SK-N-SH (cell line): ENCODE measurements around the gene SPATA31D4. TPM values are rescaled to one million over a fixed set of nuclear protein-coding genes. Genes with fewer than 3 reads are reported as not detected.

Experiments
- CTCF ChIA-PET: fragments of 300-600, 350-600 bp; formaldehyde crosslinking; extraction: SDS; loops from one replicate; lab custom pipeline; 2021; lab: Yijun Ruan, JAX
- POLR2A ChIA-PET: fragments of 350-600 bp; sonication (Branson Sonifier 250); formaldehyde crosslinking; extraction: SDS; loops from one replicate; lab custom pipeline; 2020; ENCODE audit warnings: antibody characterized with exemption, inconsistent platforms; lab: Yijun Ruan, JAX
- DNase-seq: peaks from one replicate; pipeline ENCODE4 v3.0.0; 2012
- H2AFZ ChIP-seq: fragments of 200-600 bp; sonication (generic); 2 replicates; pipeline ENCODE4 v1.8.1; 2016; ENCODE audit warnings: antibody characterized with exemption, mild to moderate bottlenecking, low read depth
- H3F3A ChIP-seq: fragments of 200-600 bp; sonication (generic); replicated peaks from 2 replicates; pipeline ENCODE3; 2016; ENCODE audit warnings: antibody characterized with exemption, mild to moderate bottlenecking; ENCODE audit not compliant: insufficient read depth
- H3K27ac ChIP-seq, 2 experiments: fragments of 200-500 bp in 1 of 2; fragments of 200-600 bp in 1 of 2; sonication (Bioruptor generic) in 1 of 2; sonication (generic), shearing (Covaris generic) in 1 of 2; 2 replicates each; pipeline versions ENCODE4 v1.5.1 to v1.6.1; 2014 to 2016; ENCODE audit warnings: low read depth in 2 of 2, inconsistent platforms in 1 of 2, low read length in 1 of 2, mild to moderate bottlenecking in 1 of 2, mixed read lengths in 1 of 2
- H3K27me3 ChIP-seq: fragments of 200-600 bp; sonication (generic), shearing (Covaris generic); 2 replicates; pipeline ENCODE4 v1.6.1; 2016; ENCODE audit warnings: mixed run types; ENCODE audit not compliant: insufficient read depth
- H3K36me3 ChIP-seq, 2 experiments: fragments of 200-500 bp in 1 of 2; fragments of 200-600 bp in 1 of 2; sonication (Bioruptor generic) in 1 of 2; sonication (generic) in 1 of 2; replicated peaks in 1 of 2; 2 replicates each; pipeline versions ENCODE3 to v1.5.1; 2014 to 2016; ENCODE audit warnings: low read length in 1 of 2, mild to moderate bottlenecking in 1 of 2; ENCODE audit not compliant: insufficient read depth in 2 of 2, control insufficient read depth in 1 of 2
- H3K4me1 ChIP-seq, 2 experiments: fragments of 200-500 bp in 1 of 2; fragments of 200-600 bp in 1 of 2; sonication (Bioruptor generic) in 1 of 2; sonication (generic), shearing (Covaris generic) in 1 of 2; 2 replicates each; pipeline versions ENCODE4 v1.5.1 to v1.6.1; 2014 to 2016; ENCODE audit warnings: low read depth in 1 of 2, low read length in 1 of 2, mixed run types in 1 of 2; ENCODE audit not compliant: insufficient read depth in 2 of 2, control insufficient read depth in 1 of 2
- H3K4me2 ChIP-seq: fragments of 200-600 bp; sonication (generic), shearing (Covaris generic); 2 replicates; pipeline ENCODE4 v1.6.1; 2017; ENCODE audit warnings: mixed run types
- H3K4me3 ChIP-seq, 2 experiments: fragments of 200-500 bp in 1 of 2; fragments of 200-600 bp in 1 of 2; sonication (Bioruptor generic) in 1 of 2; sonication (generic), shearing (Covaris generic) in 1 of 2; 2 replicates each; pipeline versions ENCODE4 v1.5.1 to v1.8.1; 2014 to 2016; ENCODE audit warnings: low read depth in 2 of 2, inconsistent platforms in 1 of 2, low read length in 1 of 2, mild to moderate bottlenecking in 1 of 2, mixed read lengths in 1 of 2, moderate library complexity in 1 of 2
- H3K79me2 ChIP-seq: fragments of 200-600 bp; sonication (generic); 2 replicates; pipeline ENCODE4 v1.8.1; 2017; ENCODE audit warnings: mild to moderate bottlenecking; ENCODE audit not compliant: insufficient read depth
- H3K9ac ChIP-seq: fragments of 200-600 bp; sonication (generic); 2 replicates; pipeline ENCODE4 v1.6.1; 2017; ENCODE audit warnings: mixed run types
- H3K9me2 ChIP-seq: fragments of 200-600 bp; sonication (generic); 2 replicates; pipeline ENCODE4 v1.6.1; 2017; ENCODE audit warnings: mixed run types
- H3K9me3 ChIP-seq: fragments of 200-600 bp; sonication (generic); 2 replicates; pipeline ENCODE4 v1.6.1; 2017; ENCODE audit warnings: mixed run types, mild to moderate bottlenecking, moderate library complexity
- H4K20me1 ChIP-seq: fragments of 200-600 bp; sonication (generic); 2 replicates; pipeline ENCODE4 v1.6.1; 2017; ENCODE audit warnings: mild to moderate bottlenecking, mixed run types; ENCODE audit not compliant: insufficient read depth
- ELF1 ChIP-seq: IDR thresholded peaks from 2 replicates; pipeline ENCODE4 v1.4.0; 2012
- EP300 ChIP-seq, 2 experiments: IDR thresholded peaks; 2 replicates each; pipeline versions ENCODE4 v1.4.0 to v1.6.1; 2012; ENCODE audit warnings: borderline replicate concordance in 1 of 2, low read depth in 1 of 2, low read length in 1 of 2
- EZH2phosphoT487 ChIP-seq: fragments of 200-600 bp; sonication (generic); IDR thresholded peaks from 2 replicates; pipeline ENCODE4 v1.6.1; 2017; ENCODE audit warnings: low read depth, mixed run types, mild to moderate bottlenecking, antibody characterized with exemption, moderate library complexity, borderline replicate concordance
- FOSL2 ChIP-seq: IDR thresholded peaks from 2 replicates; pipeline ENCODE4 v1.4.0; 2012; ENCODE audit warnings: low read depth, mild to moderate bottlenecking, moderate library complexity, borderline replicate concordance
- FOXJ3 ChIP-seq: sonication (generic); formaldehyde crosslinking; IDR thresholded peaks from 2 replicates; pipeline ENCODE4 v1.5.1; 2020; ENCODE audit warnings: mild to moderate bottlenecking, missing genetic modification reagents
- FOXM1 ChIP-seq: IDR thresholded peaks from 2 replicates; pipeline ENCODE4 v1.4.0; 2012; ENCODE audit warnings: low read depth, mild to moderate bottlenecking
- GABPA ChIP-seq: IDR thresholded peaks from 2 replicates; pipeline ENCODE4 v1.4.0; 2012; ENCODE audit warnings: low read depth, mild to moderate bottlenecking
- GATA2 ChIP-seq: sonication (generic); formaldehyde crosslinking; IDR thresholded peaks from 2 replicates; pipeline ENCODE4 v1.5.0; 2020; ENCODE audit warnings: mild to moderate bottlenecking, missing genetic modification reagents
- IRF3 ChIP-seq: fragments of 150-350 bp; IDR thresholded peaks from 2 replicates; pipeline ENCODE4 v1.6.1; 2016; ENCODE audit warnings: mild to moderate bottlenecking, low read depth, low read length
- JUND ChIP-seq: IDR thresholded peaks from 2 replicates; pipeline ENCODE4 v1.4.0; 2012
- MAX ChIP-seq: IDR thresholded peaks from 2 replicates; pipeline ENCODE4 v1.4.0; 2012; ENCODE audit warnings: low read depth
- MEF2A ChIP-seq: IDR thresholded peaks from 2 replicates; pipeline ENCODE4 v1.4.0; 2012; ENCODE audit warnings: low read depth, borderline replicate concordance
- MXI1 ChIP-seq: IDR thresholded peaks from 2 replicates; pipeline ENCODE4 v1.6.1; 2012; ENCODE audit warnings: mild to moderate bottlenecking, low read depth, low read length, improper control_type of control experiment
- NFIC ChIP-seq: IDR thresholded peaks from 2 replicates; pipeline ENCODE4 v1.4.0; 2012; ENCODE audit warnings: borderline replicate concordance
- NRF1 ChIP-seq: IDR thresholded peaks from 2 replicates; pipeline ENCODE4 v1.6.1; 2012; ENCODE audit warnings: low read depth, mild to moderate bottlenecking, low read length
- POLR2AphosphoS5 ChIP-seq: IDR thresholded peaks from 2 replicates; pipeline ENCODE4 v1.6.1; 2012; ENCODE audit warnings: low read depth, low read length
- RFX5 ChIP-seq: IDR thresholded peaks from 2 replicates; pipeline ENCODE4 v1.6.1; 2012; ENCODE audit warnings: mild to moderate bottlenecking, improper control_type of control experiment, low read length
- TAF1 ChIP-seq: IDR thresholded peaks from 2 replicates; pipeline ENCODE4 v1.6.1; 2012; ENCODE audit warnings: low read depth, mild to moderate bottlenecking, low read length, moderate library complexity, borderline replicate concordance
- TCF12 ChIP-seq: IDR thresholded peaks from 2 replicates; pipeline ENCODE4 v1.4.0; 2012
- TEAD4 ChIP-seq: IDR thresholded peaks from 2 replicates; pipeline ENCODE4 v1.4.0; 2012; ENCODE audit warnings: mild to moderate bottlenecking, borderline replicate concordance; ENCODE audit not compliant: insufficient read depth
- USF2 ChIP-seq: fragments of 150-350 bp; IDR thresholded peaks from 2 replicates; pipeline ENCODE4 v1.6.1; 2017; ENCODE audit warnings: antibody characterized with exemption, low read length, low read depth, borderline replicate concordance
- WGBS: methylation state at CpG from one replicate; pipeline ENCODE4 v1.1.6; 2017; ENCODE audit warnings: low lambda C conversion rate; 5-methylcytosine and 5-hydroxymethylcytosine counted together
- polyA plus RNA-seq, 3 experiments: library from polyadenylated mRNA; depleted of rRNA; stranded (reverse); fragments of >200 nt; gene quantifications; 2 replicates each; pipeline ENCODE4 v1.2.3, GENCODE V29; 2012
- TF ChIP-seq, protein P1 (sequence below): fragments of 200-600 bp; sonication (generic); IDR thresholded peaks from 2 replicates; pipeline ENCODE4 v1.6.1; 2017; ENCODE audit warnings: antibody characterized with exemption, mild to moderate bottlenecking, moderate library complexity
- TF ChIP-seq, protein P2 (sequence below): IDR thresholded peaks from 2 replicates; pipeline ENCODE4 v1.4.0; 2012; ENCODE audit warnings: low read depth, borderline replicate concordance

SPATA31D4 gene
- polyA plus RNA-seq, 1 of the 3 experiments (the other 2 are of a cell fraction): not detected

- Histone ChIP-seq H3K79me2 (no peaks in the 10 kb centered on the region), H3K27me3 (no peaks in the 10 kb centered on the region), H3K27ac (no peak overlapping the region), H3F3A (no peaks in the 10 kb centered on the region), H3K9me2 (no peaks in the 10 kb centered on the region), H4K20me1 (no peaks in the 10 kb centered on the region), H3K36me3 (no peaks in the 10 kb centered on the region), H2AFZ (no peak overlapping the region), H3K4me2 (no peak overlapping the region), H3K4me1 (no peaks in the 10 kb centered on the region), H3K9me3 (no peaks in the 10 kb centered on the region), H3K9ac (no peak overlapping the region), H3K4me3 (no peak overlapping the region)
- 36% methylated on average over 3 of the region's 3 CpGs for WGBS
- no peak for DNase-seq
- POLR2A ChIA-PET: no interaction called here
- no peak for TF ChIP-seq POLR2AphosphoS5
- TF ChIP-seq GATA2: no peak
- TF ChIP-seq GABPA: no peak
- no peak for TF ChIP-seq IRF3
- no peak for TF ChIP-seq JUND
- TF ChIP-seq MAX: no peak
- TF ChIP-seq TAF1: no peak
- no peak for TF ChIP-seq EP300 (IDR thresholded peaks at IDR 0.05; ENCODE audit: borderline replicate concordance in 1 of 2, low read depth in 1 of 2, low read length in 1 of 2)
- no peak for TF ChIP-seq FOXM1
- no peak for TF ChIP-seq ELF1
- no peak for TF ChIP-seq EZH2phosphoT487
- TF ChIP-seq, protein P1, sequence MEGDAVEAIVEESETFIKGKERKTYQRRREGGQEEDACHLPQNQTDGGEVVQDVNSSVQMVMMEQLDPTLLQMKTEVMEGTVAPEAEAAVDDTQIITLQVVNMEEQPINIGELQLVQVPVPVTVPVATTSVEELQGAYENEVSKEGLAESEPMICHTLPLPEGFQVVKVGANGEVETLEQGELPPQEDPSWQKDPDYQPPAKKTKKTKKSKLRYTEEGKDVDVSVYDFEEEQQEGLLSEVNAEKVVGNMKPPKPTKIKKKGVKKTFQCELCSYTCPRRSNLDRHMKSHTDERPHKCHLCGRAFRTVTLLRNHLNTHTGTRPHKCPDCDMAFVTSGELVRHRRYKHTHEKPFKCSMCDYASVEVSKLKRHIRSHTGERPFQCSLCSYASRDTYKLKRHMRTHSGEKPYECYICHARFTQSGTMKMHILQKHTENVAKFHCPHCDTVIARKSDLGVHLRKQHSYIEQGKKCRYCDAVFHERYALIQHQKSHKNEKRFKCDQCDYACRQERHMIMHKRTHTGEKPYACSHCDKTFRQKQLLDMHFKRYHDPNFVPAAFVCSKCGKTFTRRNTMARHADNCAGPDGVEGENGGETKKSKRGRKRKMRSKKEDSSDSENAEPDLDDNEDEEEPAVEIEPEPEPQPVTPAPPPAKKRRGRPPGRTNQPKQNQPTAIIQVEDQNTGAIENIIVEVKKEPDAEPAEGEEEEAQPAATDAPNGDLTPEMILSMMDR: no peak
- no peak for TF ChIP-seq USF2
- TF ChIP-seq FOSL2: no peak
- CTCF ChIA-PET: interaction anchor here (0.9 kb wide), 1 partner anchor 24 kb away, joined by 3 read pairs; no protein-coding TSS in a partner anchor
Observed at GRCh38 chr9:81906671-81907070, 21.6 kb upstream of the SPATA31D4 start.

DNA sequence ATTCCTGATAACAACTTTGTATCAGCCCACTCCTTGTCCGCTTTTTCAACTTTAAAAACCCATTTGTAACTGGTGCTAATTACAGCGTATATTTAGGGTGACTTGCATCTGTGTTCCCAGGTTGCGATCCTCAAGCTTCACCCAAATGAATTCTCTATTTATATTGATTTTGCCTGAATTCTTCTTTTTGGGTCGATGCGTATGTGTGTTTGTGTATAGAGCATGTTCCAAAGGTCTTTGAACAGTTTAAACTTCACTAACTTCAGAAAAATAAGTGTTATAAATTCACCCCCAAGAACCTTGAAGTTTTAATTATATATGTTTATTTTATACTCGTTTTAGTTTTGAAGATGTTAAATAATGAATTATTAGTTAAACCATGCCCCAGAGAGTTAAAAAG, 16.1 kb upstream of the SPATA31D4 start:
- H3K4me2 ChIP-seq: no peak overlapping the region
- CTCF ChIA-PET: no interaction called here
- no peaks in the 10 kb centered on the region for H3K79me2 ChIP-seq
- no peak for DNase-seq
- POLR2A ChIA-PET: no interaction called here
- no peak overlapping the region for H2AFZ ChIP-seq
- no peaks in the 10 kb centered on the region for H3K9me2 ChIP-seq
- 73% methylated on average over 6 of the region's 6 CpGs for WGBS
- no peaks in the 10 kb centered on the region for H3F3A ChIP-seq
- no peaks in the 10 kb centered on the region for H3K27me3 ChIP-seq
- H3K9ac ChIP-seq: no peak overlapping the region
- no peaks in the 10 kb centered on the region for H3K4me1 ChIP-seq
- no peak overlapping the region for H3K27ac ChIP-seq
- no peaks in the 10 kb centered on the region for H3K36me3 ChIP-seq
- no peaks in the 10 kb centered on the region for H4K20me1 ChIP-seq
- H3K4me3 ChIP-seq: no peak overlapping the region
- no peaks in the 10 kb centered on the region for H3K9me3 ChIP-seq
- TF ChIP-seq NRF1 (no peak), NFIC (no peak), MAX (no peak), TEAD4 (no peak), ELF1 (no peak), FOXJ3 (CRISPR knock-in tag) (no peak), TCF12 (no peak), RFX5 (no peak), MEF2A (no peak), JUND (no peak), MXI1 (no peak)
- TF ChIP-seq, protein P2, sequence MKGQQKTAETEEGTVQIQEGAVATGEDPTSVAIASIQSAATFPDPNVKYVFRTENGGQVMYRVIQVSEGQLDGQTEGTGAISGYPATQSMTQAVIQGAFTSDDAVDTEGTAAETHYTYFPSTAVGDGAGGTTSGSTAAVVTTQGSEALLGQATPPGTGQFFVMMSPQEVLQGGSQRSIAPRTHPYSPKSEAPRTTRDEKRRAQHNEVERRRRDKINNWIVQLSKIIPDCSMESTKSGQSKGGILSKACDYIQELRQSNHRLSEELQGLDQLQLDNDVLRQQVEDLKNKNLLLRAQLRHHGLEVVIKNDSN: no peak
- TF ChIP-seq, protein P1: no peak
